HG02981 (cell line): ENCODE results near the gene WNT16.

Experiments used
- ATAC-seq: cut with Tn5 transposase; IDR thresholded peaks from one replicate; pipeline ENCODE4 v1.9.1; 2021; ENCODE audit warnings: mild to moderate bottlenecking, moderate library complexity; ENCODE audit not compliant: unreplicated experiment

The WNT16 gene

DNA sequence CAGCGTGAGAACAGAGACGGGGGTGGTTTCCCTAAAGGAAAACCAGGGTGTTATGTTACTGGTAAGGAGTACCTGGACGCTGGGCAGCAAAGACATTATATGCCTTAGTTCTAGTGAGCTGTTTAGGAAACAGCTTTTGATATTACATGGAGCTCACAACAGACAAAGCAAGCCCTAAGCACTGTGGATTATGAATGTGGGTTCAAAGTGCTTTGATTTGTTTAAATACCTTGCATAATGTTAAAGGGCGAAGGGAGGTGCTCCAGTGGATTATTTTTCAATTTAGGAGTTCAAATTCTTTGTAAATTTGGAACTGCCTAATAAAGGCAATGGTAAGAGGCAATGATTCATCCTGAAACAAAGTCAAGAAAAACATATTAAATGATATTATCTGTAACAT lies 13.8 kb downstream of the WNT16 start:
- ATAC-seq, result no peak

DNA sequence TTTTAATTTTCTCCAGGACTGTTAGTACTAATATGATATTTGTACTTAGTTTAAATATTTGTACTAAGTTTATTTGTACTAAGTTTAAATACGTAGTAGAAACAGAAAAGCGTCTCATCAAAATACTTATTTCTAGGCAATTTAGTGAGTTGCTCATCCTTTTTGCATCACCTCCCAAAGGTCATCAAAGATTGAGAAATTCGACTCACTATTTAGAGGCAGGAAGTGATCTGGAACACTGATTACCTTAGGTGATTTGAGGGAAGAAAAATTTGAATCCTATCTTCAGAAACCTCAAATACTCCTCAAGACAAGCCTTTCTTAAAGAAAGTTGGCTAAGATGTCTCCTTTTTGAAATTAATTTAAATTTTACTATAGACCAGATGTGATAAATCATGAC lies 14.5 kb downstream of the WNT16 start:
- ATAC-seq, result no peak

DNA sequence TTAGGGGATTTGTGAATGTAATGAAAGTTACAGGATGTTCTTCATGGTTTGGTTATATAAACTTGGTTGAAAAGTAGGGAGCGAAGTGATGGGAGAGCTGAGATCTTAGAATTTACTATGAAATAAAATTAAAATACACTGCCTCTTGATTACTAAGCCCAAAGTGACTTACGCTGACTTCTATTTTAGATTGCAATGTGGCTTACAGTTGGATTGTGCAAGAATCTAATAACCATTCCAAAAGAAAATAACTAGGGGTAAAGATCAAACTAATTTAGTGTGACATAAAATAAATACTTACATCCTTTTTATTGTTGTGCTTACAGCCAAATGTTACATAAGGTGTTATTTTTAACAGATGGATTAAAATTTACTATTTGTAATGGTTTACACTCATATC lies 15.3 kb downstream of the WNT16 start:
- ATAC-seq, result no peak

GRCh38 chr7:121344497-121344896 lies 15.7 kb downstream of the WNT16 start:
- ATAC-seq, result no peak

DNA sequence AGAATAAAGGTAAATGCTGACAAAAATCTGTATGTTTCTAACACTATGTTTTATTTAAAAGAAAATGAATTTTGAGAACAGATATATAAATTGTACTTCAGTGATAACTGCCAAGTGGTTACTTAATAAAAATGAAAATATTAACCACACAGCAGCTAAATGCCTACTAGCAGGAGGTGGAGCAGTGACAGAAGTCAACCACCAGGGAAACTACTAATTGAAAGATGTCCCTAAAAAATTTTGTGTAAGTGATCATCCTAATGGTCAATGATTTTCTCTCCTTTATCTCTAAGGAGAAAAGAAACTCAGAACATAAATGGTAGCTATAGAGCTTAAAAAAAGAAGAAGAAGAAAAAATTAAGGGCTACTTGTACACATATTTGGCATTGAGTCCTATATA lies 22.9 kb downstream of the WNT16 start:
- ATAC-seq, result peak; percentile 52

- peak; percentile 46 for ATAC-seq
Measured at GRCh38 chr7:121352323-121352722, 23.5 kb downstream of the WNT16 start.

DNA sequence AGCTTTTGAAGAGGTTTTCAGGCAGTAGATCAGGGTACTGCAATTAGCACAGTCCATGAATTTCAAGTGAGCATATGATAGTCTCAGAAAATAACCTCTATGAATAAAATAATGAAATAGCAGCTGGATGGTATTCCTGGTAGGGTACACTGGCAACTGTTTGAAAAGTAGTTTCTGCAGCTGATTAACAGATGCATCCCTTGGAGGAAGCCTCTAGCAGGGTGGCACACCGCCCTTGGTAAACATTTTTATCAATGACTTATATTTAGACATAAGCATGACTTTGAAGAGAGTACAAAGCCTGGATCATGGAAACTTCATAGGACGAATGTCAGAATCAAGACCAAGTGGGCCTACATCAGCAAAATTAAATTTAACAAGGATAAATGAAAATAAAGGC lies 26.8 kb downstream of the WNT16 start:
- ATAC-seq, result no peak

- no peak for ATAC-seq
Measured at GRCh38 chr7:121360564-121360963, 31.8 kb downstream of the WNT16 start.

DNA sequence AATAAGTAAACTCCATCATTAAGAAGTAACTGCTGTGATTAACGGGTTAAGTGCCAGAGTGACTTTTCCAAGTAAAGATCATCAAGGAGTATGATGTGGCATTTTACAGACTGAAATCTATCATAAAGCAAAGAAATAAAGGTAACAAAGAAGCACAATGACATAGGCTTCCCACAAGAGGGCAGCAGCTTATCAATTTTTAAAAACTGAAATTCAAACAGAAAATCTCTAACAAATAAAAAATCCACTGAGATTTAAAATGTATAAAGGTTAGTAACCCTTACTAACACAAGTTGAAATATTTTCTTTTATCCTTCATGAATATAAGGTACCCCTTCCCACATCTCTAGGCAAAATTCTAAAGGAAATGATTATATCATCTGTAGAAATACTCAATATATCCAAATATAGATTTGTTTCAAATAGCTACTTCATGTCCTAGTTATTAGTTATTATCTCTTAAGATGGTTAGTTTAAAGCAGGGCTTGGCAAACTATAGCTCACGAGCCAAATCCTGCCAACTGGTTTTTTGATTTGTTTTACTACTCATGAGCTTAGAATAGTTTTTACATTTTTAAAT lies 38.1 kb downstream of the WNT16 start:
- no peak for ATAC-seq

DNA sequence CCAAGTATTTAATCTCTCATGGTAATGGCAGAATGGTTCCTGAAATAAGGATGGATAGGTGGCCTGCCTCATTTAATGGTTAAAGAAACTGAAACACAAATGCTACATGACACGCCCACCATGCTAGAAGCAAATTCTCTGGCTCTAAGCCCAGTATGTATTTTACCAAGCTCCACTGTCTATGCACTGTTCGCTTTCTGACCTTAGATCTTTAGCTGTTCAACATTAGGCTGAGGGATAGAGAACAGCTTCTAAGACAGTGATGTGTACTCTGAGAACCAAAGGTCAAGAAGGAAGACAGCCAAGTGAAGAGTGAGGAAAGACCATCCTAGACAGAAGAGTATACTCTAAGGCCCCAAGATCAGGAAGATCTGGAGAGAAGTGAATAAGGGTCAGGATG lies 40.7 kb downstream of the WNT16 start:
- peak; percentile 46 for ATAC-seq

DNA sequence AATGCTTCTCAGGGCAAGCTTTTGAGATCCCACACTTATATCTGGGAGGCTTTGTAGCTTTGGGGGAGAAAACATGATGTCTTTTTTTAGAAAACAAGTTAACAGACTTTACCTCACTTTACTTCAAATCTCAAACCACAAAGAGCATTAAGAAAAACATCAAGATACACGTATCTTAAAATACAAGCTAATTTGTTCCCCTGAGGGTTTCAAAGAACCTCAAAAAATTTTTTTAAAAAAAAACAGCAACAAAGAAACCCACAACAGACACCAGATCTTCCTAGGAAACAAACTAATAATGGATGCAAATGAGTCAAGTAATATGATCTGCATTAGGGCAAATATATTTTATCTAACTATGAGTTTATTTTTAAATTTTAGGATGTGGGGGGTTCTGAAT lies 42.6 kb downstream of the WNT16 start:
- ATAC-seq, result no peak

DNA sequence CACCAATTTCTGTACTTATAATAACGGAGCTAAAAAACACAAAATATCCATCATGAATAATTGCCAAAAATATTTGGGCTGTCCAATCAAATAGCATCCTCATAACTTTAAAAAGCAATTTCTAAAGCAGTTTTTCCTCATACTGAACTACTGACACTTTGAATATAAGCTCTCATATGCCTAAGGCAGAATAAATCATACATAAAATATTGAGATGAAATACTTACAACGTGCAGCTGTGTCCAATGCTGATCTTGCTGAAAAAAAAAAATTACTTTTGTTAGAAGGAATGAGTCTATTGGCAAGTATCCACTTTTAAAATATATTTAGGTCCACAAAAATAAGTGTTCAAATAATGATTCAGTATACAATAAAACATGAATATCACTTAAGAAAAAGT lies 43.1 kb downstream of the WNT16 start:
- no peak for ATAC-seq

GRCh38 chr7:121372376-121373010 lies 43.7 kb downstream of the WNT16 start:
- ATAC-seq, result peak; percentile 85

- ATAC-seq, result no peak
Measured at GRCh38 chr7:121373177-121373576, 44.4 kb downstream of the WNT16 start.

DNA sequence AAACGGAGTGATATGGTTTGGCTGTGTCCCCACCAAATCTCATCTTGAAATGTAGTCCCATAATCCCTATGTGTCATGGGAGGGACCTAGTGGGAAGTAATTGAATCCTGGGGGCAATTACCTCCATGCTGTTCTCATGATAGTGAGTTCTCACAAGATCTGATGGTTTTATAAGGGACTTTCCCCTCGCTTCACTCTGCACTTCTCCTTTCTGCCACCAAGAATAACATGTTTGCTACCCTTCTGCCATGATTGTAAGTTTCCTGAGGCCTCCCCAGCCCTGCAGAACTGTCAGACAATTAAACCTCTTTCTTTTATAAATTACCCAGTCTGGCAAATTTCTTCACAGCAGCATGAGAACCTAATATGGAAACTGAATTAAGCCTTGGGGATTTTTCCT lies 48.2 kb downstream of the WNT16 start:
- ATAC-seq, result no peak

GRCh38 chr7:121379930-121380329 lies 51.1 kb downstream of the WNT16 start:
- no peak for ATAC-seq

GRCh38 chr7:121382473-121382872 lies 53.7 kb downstream of the WNT16 start:
- no peak for ATAC-seq

- ATAC-seq, result no peak
Measured at GRCh38 chr7:121383235-121383910, 54.6 kb downstream of the WNT16 start.

DNA sequence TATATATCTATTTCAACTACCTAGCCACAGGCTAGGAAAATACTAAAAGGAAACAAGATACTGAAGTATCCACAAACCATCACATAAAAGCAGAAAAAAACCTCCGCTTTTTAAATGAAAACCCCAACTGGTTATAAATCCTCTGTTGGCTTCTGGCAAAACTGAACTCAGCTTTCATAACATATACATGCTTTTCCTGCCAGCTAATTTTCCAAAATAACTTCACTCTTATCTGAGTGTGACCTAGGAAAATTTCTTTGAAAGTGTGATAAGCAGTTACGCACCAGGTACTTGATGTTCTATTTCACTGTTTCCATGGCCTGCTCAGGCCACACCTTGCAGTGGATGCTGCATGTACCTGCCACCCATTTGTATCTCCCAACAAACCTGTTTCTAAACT lies 55.5 kb downstream of the WNT16 start:
- ATAC-seq, result no peak

DNA sequence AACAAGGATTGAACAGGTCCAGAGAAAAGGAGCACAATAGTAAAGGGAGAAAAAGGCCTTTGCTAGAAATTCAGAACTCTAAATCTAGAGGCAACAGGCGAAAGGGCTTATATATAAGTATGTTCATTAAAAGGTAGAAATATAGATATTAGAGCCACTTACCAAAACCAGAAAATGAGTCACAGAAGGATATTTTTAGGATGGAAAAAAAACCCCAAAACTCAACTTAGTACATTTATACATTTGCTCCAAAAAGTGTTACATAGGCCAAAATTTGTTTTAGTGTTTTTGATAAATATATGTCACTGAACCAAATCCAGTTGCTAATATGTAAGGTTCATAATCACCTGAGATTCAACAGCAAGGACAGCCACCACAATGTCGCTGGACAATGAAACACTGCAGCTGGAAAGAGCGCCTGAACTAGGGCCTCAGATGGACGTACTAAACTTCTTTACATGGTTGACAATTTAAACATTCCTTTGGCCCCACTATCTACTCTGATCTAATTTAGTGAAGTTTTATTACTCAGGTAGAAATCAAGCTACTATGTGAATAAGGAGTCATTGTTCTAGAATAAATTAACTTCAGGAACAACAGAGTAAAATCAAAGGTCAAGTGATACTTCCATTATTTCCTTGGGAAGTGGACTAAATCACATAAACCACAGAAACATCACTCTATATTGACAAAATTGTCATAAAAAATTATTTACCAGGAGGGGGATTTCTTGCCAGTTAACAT lies 56.4 kb downstream of the WNT16 start:
- ATAC-seq, result no peak

- peak; percentile 94 for ATAC-seq
Measured at GRCh38 chr7:121385800-121386179, 57.0 kb downstream of the WNT16 start.

- ATAC-seq, result no peak
Measured at GRCh38 chr7:121388950-121389349, 60.1 kb downstream of the WNT16 start.
